ENCODE data around the gene BIN2.
"Not testable (repeated sequence)": the region's sequence is repeated elsewhere in the genome, so short reads cannot be mapped to it uniquely, and the experiment has no call there.

The BIN2 gene

GRCh38 chr12:51321882-51322281, 2.1 kb downstream of the BIN2 start:
- TF ChIP-seq JUND (IDR thresholded peaks at IDR 0.05; ENCODE audit: low read depth) = no peak
- DNase-seq (ENCODE audit: low read depth in 1 of 2, low spot score in 1 of 2) = peak; percentile 65 to 85
- in situ Hi-C loops (cut with HindIII; ENCODE audit: low pct_unique_long_range_greater_than_20kb, low sequenced_read_pairs) = no loop called here

GRCh38 chr12:51320695-51321320, 3.2 kb downstream of the BIN2 start:
- in situ Hi-C loops (cut with HindIII; ENCODE audit: low pct_unique_long_range_greater_than_20kb, low sequenced_read_pairs) = no loop called here
- peak in 1 of 2 experiments; percentile 47 for DNase-seq (ENCODE audit: low read depth in 1 of 2, low spot score in 1 of 2)
- TF ChIP-seq JUND (IDR thresholded peaks at IDR 0.05; ENCODE audit: low read depth) = no peak

GRCh38 chr12:51320311-51320694, 3.7 kb downstream of the BIN2 start:
- no peak for DNase-seq (ENCODE audit: low read depth in 1 of 2, low spot score in 1 of 2)
- in situ Hi-C loops (cut with HindIII; ENCODE audit: low pct_unique_long_range_greater_than_20kb, low sequenced_read_pairs) = no loop called here

GRCh38 chr12:51318846-51319599, 5.0 kb downstream of the BIN2 start:
- no peak for DNase-seq (ENCODE audit: low read depth in 1 of 2, low spot score in 1 of 2)
- TF ChIP-seq JUND (IDR thresholded peaks at IDR 0.05; ENCODE audit: low read depth) = no peak
- in situ Hi-C loops (cut with HindIII; ENCODE audit: low pct_unique_long_range_greater_than_20kb, low sequenced_read_pairs) = no loop called here

More at GRCh38 chr12:51320311-51320694, 3.7 kb downstream of the BIN2 start:
- TF ChIP-seq JUND (IDR thresholded peaks at IDR 0.05; ENCODE audit: low read depth) = no peak

- DNase-seq (ENCODE audit: low read depth in 1 of 2, low spot score in 1 of 2); in situ Hi-C loops (cut with HindIII; ENCODE audit: low pct_unique_long_range_greater_than_20kb, low sequenced_read_pairs): not testable (repeated sequence)
Measured at GRCh38 chr12:51318057-51318806, 5.7 kb downstream of the BIN2 start.

- no peak for TF ChIP-seq JUND (IDR thresholded peaks at IDR 0.05; ENCODE audit: low read depth)
- DNase-seq (ENCODE audit: low read depth in 1 of 2, low spot score in 1 of 2) = no peak
- in situ Hi-C loops (cut with HindIII; ENCODE audit: low pct_unique_long_range_greater_than_20kb, low sequenced_read_pairs) = no loop called here
Measured at GRCh38 chr12:51311389-51311788, 12.6 kb downstream of the BIN2 start.

- TF ChIP-seq JUND (IDR thresholded peaks at IDR 0.05; ENCODE audit: low read depth) = no peak
- DNase-seq (ENCODE audit: low read depth in 1 of 2, low spot score in 1 of 2) = no peak
- in situ Hi-C loops (cut with HindIII; ENCODE audit: low pct_unique_long_range_greater_than_20kb, low sequenced_read_pairs) = no loop called here
Measured at GRCh38 chr12:51307655-51308593, 16.1 kb downstream of the BIN2 start.

- no peak for DNase-seq (ENCODE audit: low read depth in 1 of 2, low spot score in 1 of 2)
- TF ChIP-seq JUND (IDR thresholded peaks at IDR 0.05; ENCODE audit: low read depth) = no peak
- in situ Hi-C loops (cut with HindIII; ENCODE audit: low pct_unique_long_range_greater_than_20kb, low sequenced_read_pairs) = no loop called here
Measured at GRCh38 chr12:51306507-51306906, 17.5 kb downstream of the BIN2 start.

- in situ Hi-C loops (cut with HindIII; ENCODE audit: low pct_unique_long_range_greater_than_20kb, low sequenced_read_pairs); DNase-seq (ENCODE audit: low read depth in 1 of 2, low spot score in 1 of 2): not testable (repeated sequence)
Measured at GRCh38 chr12:51300768-51301167, 23.2 kb downstream of the BIN2 start.

- no peak for TF ChIP-seq JUND (IDR thresholded peaks at IDR 0.05; ENCODE audit: low read depth)
- peak in 1 of 2 experiments; percentile 84 for DNase-seq (ENCODE audit: low read depth in 1 of 2, low spot score in 1 of 2)
- in situ Hi-C loops (cut with HindIII; ENCODE audit: low pct_unique_long_range_greater_than_20kb, low sequenced_read_pairs) = no loop called here
Measured at GRCh38 chr12:51295651-51296050, 28.3 kb downstream of the BIN2 start.

- DNase-seq (ENCODE audit: low read depth in 1 of 2, low spot score in 1 of 2); in situ Hi-C loops (cut with HindIII; ENCODE audit: low pct_unique_long_range_greater_than_20kb, low sequenced_read_pairs): not testable (repeated sequence)
Measured at GRCh38 chr12:51294097-51294496, 29.9 kb downstream of the BIN2 start.

- TF ChIP-seq JUND (IDR thresholded peaks at IDR 0.05; ENCODE audit: low read depth) = no peak
- in situ Hi-C loops (cut with HindIII; ENCODE audit: low pct_unique_long_range_greater_than_20kb, low sequenced_read_pairs) = no loop called here
- no peak for DNase-seq (ENCODE audit: low read depth in 1 of 2, low spot score in 1 of 2)
Measured at GRCh38 chr12:51293696-51294095, 30.3 kb downstream of the BIN2 start.

- in situ Hi-C loops (cut with HindIII; ENCODE audit: low pct_unique_long_range_greater_than_20kb, low sequenced_read_pairs); DNase-seq (ENCODE audit: low read depth in 1 of 2, low spot score in 1 of 2): not testable (repeated sequence)
Measured at GRCh38 chr12:51291603-51292513, 32.1 kb downstream of the BIN2 start.
